GM18526 (cell line): ENCODE results near the gene MED25.

Source experiments
- POLR2A ChIP-seq: IDR thresholded peaks from 3 replicates; pipeline ENCODE4 v1.6.1; 2011; ENCODE audit not compliant: insufficient read length; ENCODE audit errors: extremely low read depth

The MED25 gene

GRCh38 chr19:49864890-49865289, 46.8 kb downstream of the MED25 start:
- no peak for TF ChIP-seq POLR2A

- TF ChIP-seq POLR2A: peak; percentile 81
These were observed 49.1 kb downstream of the MED25 start, which contains the start of gene PNKP for GRCh38 chr19:49866933-49867782. TSS of gene PNKP (minus strand) at chr19:49867576. CDS start at chr19:49867204, 372 bp downstream.

GRCh38 chr19:49869009-49869483, 51.0 kb downstream of the MED25 start:
- peak; percentile 2 for TF ChIP-seq POLR2A

GRCh38 chr19:49869484-49870308, 51.6 kb downstream of the MED25 start:
- TF ChIP-seq POLR2A: peak; percentile 60

GRCh38 chr19:49870309-49870901, 52.3 kb downstream of the MED25 start:
- TF ChIP-seq POLR2A: no peak

GRCh38 chr19:49871349-49871985, 53.4 kb downstream of the MED25 start:
- TF ChIP-seq POLR2A: no peak

- TF ChIP-seq POLR2A: no peak
These were observed 54.4 kb downstream of the MED25 start for GRCh38 chr19:49872245-49873128.

- TF ChIP-seq POLR2A: no peak
These were observed 55.0 kb downstream of the MED25 start for GRCh38 chr19:49873129-49873521.

- no peak for TF ChIP-seq POLR2A
These were observed 55.7 kb downstream of the MED25 start for GRCh38 chr19:49873834-49874233.

- TF ChIP-seq POLR2A: no peak
These were observed 56.5 kb downstream of the MED25 start for GRCh38 chr19:49874503-49875157.

- TF ChIP-seq POLR2A: no peak
These were observed 57.1 kb downstream of the MED25 start for GRCh38 chr19:49875177-49875576.

GRCh38 chr19:49875857-49876421, 57.9 kb downstream of the MED25 start:
- peak; percentile 24 for TF ChIP-seq POLR2A

- peak; percentile 33 for TF ChIP-seq POLR2A
These were observed 58.4 kb downstream of the MED25 start for GRCh38 chr19:49876422-49877019.
